Measurements from ENCODE around the gene SSU72.
A peak's percentile ranks its signal among the peaks of the same experiment; 100 is the strongest.
"Not testable (repeated sequence)": the region's sequence is repeated elsewhere in the genome, so short reads cannot be mapped to it uniquely, and the experiment has no call there.

The SSU72 gene

DNA sequence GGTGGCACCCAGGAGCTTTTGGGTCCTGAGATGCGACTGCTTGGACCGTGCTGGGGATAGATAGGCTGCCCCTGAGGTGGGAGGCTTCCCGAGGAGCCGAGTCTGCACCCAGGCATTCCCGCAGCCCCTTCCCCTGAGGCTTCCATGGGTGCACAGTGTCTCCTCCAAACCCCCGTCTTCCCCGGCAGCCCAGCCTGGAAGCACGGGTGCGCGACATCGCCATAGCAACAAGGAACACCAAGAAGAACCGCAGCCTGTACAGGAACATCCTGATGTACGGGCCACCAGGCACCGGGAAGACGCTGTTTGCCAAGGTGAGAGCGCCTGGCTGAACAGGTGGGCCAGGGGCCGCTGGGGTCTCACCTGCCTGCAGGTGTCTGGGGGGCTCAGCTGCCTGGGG, 51.0 kb downstream of the SSU72 start:
- DNase-seq = not testable (repeated sequence)

DNA sequence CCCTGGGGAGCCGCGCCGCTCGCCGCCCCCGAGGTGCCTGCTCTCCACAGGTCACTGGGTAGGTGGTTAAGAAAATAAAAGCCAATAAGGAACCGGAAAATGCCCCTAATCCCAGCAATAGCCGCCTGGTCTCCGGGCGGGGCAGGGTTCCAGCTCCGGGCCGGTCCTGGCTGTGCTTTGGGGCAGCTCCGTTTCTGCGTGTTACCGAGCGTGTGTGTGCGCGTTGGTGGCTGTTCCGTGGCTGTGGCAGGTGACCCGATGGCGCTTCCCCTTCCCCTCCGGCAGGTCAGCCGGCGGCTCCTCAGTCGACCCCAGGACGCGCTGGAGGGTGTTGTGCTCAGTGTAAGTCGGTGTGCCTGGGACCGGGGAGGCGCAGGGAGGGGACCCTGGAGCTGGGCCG, 51.4 kb downstream of the SSU72 start:
- DNase-seq = not testable (repeated sequence)

DNA sequence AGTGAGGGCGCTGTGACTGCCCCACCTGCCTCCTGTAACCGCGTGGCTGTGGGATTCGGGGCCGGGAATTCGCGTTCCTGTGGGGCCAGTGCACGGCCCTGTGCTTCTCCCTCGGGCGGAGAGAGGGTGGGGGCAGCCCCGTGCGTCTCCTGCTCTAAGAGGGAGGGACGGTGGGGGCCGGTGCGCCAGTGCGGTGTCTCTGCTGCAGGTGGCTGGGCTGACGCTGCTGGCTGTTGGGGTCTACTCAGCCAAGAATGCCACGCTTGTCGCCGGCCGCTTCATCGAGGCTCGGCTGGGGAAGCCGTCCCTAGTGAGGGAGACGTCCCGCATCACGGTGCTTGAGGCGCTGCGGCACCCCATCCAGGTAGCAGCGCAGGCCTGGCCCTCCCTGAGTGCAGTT, 52.1 kb downstream of the SSU72 start:
- DNase-seq = not testable (repeated sequence)

DNA sequence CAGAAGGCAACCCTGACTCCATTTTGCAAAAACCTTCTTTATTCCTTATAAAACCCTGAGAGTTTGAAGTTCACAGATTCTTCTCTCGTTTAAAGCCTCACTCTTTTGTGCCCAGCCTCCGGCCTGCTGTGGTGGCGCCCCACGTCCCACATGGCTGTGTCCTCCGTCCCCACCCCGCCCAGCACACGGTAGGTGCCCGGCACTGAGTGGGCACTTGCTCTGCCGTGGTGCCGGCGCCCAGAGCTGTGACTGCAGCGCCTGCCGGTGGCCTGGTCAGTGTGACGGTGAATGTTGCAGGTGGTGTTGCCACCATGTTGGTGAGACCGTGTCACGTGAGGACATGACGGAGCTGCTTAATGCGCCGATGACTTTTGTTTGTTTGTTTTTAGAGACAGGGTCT, 53.3 kb downstream of the SSU72 start:
- no peak for DNase-seq

DNA sequence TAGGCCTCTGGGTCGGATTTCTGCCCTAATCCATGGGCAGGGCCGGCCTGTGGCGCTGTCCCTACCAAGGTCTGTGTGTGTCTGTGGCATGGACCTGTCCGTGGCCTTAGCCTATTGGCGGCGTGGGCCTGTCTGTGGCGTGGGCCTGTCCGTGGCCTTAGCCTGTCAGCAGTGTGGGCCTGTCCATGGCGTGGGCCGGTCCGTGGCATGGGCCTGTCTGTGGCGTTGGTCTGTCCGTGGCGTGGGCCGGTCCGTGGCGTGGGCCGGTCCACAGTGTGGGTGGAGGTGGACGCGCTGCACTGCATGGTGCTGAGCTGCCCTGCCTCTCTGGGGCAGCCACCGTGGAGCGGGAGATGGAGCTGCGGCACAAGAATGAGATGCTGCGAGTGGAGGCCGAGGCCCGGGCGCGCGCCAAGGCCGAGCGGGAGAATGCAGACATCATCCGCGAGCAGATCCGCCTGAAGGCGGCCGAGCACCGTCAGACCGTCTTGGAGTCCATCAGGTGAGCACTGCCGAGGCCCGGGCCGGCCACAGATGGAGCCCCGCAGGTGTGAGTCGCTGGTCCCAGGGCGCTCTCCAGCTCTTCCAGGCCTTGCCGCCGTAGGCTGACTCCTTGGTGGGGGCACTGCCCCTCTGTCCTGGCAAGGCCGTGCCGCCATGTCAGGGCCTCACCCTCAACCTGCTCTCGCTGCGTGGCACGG, 54.7 kb downstream of the SSU72 start:
- not testable (repeated sequence) for DNase-seq

DNA sequence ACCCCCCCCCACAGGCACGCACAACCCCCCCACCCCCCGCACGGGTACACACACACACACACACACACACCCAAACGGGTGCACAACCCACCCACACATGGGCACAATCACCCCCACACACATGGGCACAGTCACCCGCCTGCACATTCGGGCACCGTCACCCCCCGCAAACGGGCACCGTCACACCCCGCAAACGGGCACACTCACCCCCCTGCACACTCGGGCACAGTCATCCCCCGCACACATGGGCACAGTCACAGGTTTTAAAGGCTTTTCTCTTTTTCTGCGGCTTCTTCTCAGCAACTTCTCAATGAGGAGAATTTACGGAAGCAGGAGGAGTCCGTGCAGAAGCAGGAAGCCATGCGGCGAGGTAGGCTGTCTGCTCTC, 56.0 kb downstream of the SSU72 start:
- DNase-seq = not testable (repeated sequence)

DNA sequence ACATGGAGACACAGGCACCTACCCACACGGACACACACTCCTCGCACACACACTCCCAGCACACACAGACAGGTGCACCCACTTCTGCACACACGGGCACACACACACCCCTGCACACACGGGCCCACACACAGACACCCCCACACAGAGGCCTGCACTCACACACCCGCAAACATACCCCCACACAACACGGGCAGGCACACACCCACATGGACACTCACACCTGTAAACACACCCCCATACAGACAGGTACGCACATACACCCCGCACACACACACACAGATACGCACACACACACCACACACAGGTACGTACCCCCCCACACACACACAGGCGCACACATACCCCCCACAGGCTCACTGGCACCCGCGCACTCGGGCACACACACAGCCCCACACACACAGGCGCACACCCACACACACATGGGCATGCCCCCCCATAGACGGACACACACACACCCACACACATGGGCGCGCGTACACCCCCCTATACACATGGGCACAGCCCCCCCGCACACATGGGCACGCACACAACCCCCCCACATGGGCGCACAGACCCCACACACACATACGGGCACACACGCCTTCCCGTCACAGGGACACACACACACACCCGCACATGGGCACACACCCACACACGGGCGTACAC, 56.6 kb downstream of the SSU72 start:
- DNase-seq = no peak

DNA sequence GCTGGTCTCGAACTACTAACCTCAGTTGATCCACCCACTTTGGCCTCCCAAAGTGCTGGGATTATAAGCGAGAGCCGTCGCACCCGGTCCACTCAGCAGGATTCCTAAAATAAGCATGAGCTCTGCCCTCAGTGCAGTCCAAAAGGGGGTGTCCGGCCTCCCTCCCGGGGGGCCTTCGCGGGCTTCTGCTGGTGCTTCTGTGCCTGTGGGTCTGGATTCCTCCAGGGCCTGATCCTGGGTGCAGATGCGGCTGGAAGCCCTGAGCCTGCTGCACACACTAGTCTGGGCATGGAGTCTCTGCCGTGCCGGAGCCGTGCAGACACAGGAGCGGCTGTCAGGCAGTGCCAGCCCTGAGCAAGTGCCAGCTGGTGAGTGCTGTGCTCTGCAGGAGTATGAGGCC, 57.7 kb downstream of the SSU72 start:
- not testable (repeated sequence) for DNase-seq

DNA sequence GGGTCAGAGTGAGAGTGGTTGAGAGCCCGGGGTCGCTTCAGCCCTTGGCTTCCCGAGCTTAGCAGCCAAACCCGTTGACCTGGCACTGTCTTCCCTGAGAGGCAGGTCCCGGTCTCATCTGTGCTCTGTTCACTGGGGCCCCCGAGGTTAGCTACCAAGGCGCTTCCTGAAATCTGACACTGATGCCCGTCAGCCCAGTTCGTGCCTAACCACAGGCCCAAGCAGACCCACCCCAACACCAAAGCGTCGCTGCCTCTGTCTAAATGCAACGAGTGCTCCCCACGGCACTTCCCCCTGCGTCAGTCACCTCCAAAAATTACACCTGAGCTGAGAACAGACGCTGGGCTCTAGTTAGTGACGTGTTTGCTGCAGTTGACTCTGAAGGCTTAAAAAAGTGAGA, 60.3 kb downstream of the SSU72 start:
- not testable (repeated sequence) for DNase-seq

DNA sequence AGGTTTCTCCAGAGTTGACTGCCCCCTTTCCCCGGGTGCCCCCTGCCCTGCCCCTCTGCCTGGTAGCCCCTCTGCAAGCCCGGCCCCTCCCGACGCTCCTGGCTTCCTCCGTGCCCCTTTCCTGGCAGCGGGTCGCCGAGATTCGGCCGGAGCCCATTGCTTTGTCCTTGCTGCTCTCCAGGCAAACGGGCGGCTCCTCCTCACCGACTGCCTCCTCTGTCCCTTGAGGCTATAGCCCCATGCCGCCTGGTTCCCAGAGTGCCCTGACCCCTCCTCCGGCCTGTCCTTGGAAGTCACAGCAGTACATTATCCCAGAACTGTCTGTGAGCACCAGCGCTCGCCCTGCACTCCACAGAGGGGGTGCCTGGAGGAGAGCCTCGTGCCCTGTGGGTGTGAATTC, 61.0 kb downstream of the SSU72 start:
- not testable (repeated sequence) for DNase-seq

DNA sequence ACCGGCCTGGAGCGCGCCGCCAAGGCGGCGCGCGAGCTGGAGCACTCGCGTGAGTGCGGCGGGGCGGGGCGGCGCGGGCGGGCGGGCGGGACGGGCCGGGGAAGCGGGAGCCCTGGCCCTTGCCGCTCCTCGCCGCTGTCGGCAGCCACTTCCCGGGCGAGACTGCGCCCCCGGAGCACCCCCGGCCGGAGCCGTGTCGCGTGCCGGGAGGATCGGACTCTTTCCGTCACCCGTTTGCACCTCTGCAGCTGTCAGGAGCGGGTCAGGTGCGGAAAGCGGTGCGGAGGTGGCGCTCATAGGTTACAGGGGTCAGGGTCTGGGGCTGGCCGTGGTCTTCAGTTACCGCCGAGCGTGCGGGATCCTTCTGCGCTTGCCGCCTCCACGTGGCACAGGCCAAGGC, 62.2 kb downstream of the SSU72 start:
- not testable (repeated sequence) for DNase-seq

DNA sequence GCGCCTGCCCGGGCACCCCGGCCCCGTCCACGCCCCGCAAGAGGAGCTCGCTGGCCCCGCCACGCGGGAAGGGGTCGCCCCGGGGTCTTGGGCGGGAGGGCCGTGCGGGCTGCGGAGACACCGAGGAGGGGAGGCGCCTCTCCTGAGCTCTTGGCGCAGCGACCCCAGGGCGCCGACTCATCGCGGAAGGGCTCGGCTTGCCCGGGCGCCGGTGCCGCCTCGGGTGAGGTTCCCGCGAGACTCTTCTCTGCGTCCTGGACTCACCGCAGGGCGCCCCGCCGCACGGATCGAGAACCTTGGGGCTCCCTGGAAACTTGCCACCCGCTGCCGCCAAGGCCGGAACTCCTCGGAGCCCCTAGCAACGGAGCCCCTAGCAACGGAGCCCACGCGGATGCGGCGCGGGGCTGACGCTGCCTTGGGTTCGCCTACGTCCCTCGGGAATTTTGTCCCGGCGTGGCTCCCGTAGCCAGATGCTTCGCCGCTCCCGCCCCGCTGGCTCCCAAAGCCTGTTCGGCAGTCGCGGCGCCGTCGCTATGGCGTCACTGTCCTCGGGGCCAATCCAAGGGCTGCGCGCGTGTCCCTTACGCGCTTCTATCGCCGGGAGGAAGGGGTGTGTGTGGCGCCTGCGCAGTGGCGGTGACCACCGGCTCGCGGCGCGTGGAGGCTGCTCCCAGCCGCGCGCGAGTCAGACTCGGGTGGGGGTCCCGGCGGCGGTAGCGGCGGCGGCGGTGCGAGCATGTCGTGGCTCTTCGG, 63.0 kb downstream of the SSU72 start, which contains the start of gene ATAD3A:
Gene ATAD3A (plus strand): TSS at position 630 of the 753 bp plus-strand sequence. CDS start 107 bp downstream, at position 737.
- peak; percentile 98 for DNase-seq

DNA sequence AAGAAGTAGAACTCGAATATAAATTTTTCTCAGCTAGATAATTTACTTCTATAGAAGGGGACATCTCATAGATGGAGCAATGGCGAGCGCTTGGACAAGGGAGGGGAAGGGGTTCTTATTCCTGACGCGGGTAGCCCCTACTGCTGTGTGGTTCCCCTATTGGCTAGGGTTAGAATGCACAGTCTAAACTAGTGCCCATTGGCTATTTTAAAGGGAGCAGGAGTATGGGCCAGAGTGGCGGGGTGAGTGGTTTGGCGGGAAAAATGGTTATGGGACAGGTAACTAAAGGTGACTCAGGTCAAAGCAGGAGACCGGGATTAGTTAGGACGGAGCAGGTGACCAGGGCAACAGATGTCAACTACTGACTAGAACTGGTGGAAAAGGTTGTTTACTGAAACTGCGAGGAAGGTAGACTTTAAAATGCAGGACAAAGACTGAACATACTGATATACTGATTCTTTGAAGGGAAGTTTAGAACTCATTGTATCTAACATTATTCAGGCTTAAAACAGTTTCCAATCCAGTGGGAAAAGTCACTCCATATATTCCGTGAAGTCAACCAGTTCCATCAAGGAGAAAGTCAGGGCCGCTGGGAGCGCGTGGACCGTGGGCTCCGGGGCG, 63.6 kb downstream of the SSU72 start:
- no peak for DNase-seq

DNA sequence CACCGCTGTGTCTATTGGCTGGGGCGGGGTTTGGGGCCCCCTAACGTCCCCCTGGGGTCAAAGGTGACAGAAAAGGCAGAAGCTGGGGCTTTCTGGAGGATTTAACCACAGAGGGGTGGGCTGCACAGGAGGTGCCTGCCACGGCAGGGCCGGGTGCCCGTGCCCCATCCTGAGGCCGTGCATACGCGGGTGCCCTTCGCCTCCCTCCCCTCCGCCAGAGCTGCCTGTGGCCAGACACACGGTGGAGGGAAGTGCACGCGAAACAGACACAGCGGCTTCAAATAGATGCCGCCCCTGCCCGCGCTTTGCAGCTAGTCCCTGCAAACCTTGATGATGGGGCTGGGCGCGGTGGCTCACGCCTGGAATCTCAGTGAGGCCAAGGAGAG, 65.2 kb downstream of the SSU72 start:
- DNase-seq = not testable (repeated sequence)

DNA sequence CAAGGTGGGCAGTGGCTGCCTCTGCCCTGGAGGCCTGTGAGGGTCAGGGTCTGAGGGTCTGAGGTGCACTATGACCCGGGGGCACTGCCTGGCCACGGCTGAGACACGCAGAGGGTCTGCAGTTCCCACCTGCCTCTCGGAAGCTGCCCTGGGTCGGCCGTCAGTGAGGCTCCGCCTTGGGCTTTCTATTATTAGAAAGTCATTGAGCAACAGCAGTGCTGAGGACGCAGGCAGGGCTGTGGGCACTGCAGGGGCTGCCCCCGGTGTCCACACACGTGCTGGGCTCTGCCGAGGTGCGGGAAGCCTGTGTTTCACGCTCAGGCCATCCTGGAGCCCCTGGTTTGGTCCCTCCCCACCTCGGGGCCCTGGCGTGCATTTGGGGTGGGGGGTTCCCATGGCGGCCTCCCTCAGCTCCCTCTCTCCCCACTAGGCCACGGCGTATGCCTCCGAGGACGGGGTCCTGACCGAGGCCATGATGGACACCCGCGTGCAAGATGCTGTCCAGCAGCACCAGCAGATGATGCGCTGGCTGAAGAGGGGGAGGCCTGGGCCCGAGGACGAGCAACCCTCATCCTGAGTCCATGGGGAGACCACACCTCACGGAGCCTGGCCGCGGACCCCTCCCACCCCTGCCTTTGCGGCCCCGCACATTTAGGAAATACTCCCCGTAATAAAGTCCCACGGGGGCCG, 65.7 kb downstream of the SSU72 start:
- DNase-seq = not testable (repeated sequence)

DNA sequence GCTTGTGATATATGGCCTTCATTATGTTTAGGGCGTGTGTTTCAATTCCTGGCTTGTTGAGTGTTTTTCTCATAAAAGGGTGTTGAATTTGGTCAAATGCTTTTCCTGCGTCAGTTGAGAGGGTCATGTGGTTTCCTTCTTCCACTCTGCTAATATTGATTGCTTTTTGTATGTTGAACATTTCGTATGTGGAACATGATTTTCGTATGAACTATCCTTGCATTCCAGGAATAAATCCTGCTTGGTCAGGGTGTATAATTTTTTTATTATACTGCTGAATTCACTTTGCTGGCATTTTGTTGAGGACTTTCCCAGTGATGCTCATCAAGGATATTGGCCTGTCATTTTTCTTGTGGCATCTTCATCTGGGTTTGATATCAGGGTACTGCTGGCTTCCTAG, 67.4 kb downstream of the SSU72 start:
- no peak for DNase-seq

DNA sequence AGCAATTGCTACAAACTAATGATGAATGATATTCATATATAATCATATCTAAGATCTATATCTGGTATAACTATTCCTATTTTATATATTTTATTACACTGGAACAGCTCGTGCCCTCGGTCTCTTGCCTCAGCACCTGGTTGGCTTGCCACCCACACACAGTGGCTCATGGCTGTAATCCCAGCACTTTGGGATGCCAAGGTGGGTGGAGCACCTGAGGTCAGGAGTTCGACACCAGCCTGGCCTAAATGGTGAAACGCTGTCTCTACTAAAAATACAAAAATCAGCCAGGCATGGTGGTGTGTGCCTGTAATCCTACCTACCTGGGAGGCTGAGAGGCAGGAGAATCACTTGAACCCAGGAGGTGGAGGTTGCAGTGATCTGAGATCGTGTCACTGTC, 68.9 kb downstream of the SSU72 start:
- not testable (repeated sequence) for DNase-seq

DNA sequence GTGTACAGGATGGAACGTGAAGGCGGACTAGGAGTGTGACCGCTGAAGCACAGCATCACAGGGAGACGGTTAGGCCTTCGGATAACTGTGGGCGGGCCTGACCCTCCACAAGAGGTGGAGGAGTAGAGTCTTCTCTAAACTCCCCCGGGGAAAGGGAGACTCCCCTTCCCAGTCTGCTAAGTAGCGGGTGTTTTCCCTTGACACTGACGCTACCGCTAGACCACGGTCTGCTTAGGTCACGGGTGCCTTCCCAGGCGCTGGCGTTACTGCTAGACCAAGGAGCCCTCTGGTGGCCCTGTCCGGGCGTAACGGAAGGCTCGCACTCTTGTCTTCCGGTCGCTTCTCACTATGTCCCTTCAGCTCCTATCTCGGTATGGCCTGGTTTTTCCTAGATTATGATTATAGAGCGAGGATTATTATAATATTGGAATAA, 69.3 kb downstream of the SSU72 start:
- not testable (repeated sequence) for DNase-seq

DNA sequence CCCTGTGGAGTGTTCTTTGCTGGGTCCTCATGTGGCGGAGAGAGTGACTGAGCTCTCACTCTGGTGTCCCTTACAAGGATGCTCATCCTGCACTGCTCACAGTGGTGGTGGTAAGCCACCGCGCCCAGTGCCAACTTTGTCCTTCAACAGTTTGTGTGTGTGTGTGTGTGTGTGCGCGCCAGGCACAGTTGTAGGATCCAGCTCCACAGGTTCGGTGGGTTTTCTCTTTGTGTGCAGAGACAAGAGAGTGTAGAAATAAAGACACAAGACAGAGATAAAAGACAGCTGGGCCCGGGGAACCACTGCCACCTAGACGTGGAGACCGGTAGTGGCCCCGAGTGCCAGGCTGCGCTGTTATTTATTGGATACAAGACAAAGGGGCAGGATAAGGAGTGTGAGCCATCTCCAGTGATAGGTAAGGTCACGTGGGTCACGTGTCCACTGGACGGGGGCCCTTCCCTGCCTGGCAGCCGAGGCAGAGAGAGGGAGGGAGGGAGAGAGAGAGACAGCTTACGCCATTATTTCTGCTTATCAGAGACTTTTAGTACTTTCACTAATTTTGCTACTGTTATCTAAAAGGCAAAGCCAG, 69.8 kb downstream of the SSU72 start:
- peak; percentile 55 for DNase-seq

DNA sequence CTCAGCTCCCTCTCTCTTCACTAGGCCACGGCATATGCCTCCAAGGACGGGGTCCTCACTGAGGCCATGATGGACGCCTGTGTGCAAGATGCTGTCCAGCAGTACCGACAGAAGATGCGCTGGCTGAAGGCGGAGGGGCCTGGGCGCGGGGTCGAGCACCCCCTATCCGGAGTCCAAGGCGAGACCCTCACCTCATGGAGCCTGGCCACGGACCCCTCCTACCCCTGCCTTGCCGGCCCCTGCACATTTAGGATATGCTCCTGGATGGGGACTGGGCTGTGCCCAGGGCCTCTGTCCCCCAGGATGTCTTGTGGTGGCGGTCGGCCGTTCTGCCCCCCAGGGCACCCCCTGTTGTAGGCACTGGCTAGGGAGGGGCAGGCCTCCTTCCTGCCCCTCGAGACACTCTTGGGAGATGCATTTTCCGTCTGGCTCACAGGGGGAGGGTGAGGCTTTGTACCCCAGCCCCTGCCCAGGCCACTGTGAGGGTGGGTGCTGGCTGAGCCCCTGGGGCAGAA, 79.1 kb downstream of the SSU72 start:
- DNase-seq = not testable (repeated sequence)

DNA sequence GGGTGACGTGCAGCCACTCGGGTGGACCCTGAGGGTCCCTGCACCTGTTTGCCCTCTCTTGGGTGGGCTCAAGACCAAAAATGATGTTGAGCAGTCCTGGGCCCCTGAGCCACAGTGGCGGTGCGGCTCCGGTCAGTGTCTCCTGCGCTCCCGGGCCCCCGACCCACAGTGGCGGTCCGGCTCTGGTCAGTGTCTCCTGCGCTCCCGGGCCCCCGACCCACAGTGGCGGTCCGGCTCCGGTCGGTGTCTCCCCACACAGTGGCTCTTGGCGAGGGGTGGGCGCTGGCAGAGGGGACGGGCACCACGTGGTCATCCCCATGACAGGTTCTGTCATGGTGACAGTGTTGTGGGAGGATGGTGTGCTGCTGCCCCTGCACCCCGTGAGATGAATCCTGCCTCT, 80.4 kb downstream of the SSU72 start:
- not testable (repeated sequence) for DNase-seq
